Activated CD4-positive, CD25-positive, alpha-beta regulatory T cell treated with anti-CD3 and anti-CD28 coated beads, Interleukin-2, amount 50 U/mL, for 24 hours (primary cell): ENCODE results near the gene DEFB131B.
A peak's percentile ranks its signal among the peaks of the same experiment; 100 is the strongest.
"Not testable (repeated sequence)": the region's sequence is repeated elsewhere in the genome, so short reads cannot be mapped to it uniquely, and the experiment has no call there.

Experiments used
- ATAC-seq, 2 donors: fragments of 150-1000 bp; cut with Tn5 transposase; one replicate each; pipeline ENCODE4 v1.10.0; 2021; ENCODE audit warnings: mild to moderate bottlenecking in 1 of 2, moderate library complexity in 1 of 2

Gene DEFB131B

DNA sequence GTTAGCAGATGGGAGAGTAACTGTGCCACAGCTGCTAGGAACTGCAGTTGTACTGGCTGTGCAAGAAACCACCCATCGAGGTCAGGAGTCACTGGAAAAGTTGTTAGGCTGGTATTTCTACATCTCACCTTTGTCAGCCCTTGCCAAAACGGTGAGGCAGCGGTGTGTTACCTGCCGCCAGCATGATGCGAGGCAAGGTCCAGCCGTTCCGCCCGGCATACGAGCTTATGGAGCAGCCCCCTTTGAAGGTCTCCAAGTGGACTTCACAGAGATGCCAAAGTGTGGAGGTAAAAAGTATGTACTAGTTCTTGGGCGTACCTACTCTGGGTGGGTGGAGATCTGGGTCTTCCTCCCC lies 33.7 kb downstream of the DEFB131B start:
- ATAC-seq, result not testable (repeated sequence)

DNA sequence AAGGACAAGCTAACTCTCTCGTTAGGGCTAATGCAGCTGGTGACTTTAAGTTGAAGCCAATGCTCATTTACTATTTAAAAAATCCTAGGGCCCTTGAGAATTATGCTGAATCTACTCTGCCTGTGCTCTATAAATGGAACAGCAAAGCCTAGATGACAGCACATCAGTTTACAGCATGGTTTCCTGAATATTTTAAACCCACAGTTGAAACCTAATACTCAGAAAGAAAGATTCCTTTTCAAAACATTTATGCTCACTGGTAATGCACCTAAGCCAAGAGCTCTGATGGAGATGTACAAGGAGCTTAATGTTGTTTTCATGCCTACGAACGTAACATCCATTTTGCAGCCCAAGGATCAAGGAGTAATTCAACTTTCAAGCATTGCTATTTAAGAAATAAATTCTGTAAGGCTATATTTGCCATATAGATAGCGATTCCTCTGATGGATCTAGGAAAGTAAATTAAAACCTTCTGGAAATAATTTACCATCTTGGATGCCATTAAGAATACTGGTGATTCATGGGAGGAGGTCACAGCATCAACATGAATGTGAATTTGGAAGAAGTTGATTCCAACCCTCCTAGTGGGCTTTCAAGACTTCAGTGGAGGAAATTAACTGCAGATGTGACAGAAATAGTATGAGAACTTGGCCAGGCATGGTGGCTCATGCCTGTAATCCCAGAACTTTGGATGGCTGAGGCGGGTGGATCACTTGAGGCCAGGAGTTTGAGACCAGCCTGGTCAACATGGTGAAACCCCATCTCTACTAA lies 35.7 kb downstream of the DEFB131B start:
- no peak for ATAC-seq

DNA sequence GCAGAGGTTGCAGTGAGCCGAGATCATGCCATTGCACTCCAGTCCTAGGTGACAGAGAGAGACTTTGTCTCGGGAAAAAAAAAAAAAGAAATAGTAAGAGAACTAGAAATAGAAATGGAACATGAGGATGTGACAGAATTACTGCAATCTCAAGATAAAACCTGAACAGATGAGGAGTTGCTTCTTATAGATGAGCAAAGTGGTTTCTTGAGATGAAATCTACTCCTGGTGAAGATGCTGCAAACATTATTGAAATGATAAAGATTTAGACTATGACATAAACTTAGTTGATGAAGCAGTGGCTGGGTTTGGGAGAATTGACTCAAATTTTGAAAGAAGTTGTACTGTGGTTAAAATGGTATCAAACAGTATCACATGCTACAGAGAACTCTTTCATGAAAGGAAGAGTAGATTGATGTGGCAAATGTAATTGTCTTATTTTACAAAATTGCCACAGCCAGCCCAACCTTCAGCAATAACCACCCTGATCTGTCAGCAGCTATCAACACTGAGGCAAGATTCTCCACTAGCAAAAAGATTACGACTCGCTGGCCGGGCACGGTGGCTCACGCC lies 36.5 kb downstream of the DEFB131B start:
- peak in 1 of 2 donors; percentile 56 for ATAC-seq

DNA sequence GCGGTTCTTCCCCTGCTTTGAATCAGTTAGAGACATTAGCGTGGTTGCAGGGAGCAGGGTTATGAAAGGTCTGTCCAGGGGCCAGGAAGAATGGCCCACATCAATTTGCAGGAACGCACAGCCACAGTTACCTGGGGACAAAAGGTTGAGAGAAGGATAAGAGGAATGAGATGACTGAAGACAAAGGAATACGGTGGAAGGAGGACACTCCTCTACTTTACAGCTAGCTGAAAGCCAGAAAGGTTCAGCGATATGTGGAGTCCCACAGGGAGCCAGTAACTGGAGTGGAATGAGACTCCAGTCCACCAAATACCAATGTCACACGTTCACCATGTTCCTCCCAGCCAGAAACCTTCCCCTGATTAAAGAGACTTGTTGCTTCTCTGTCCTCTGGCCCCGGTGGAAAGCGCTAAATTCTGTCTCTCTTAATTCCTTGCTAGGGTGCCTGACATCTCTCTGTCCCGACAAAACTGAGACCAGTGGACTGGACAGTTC lies 39.4 kb downstream of the DEFB131B start:
- no peak for ATAC-seq

DNA sequence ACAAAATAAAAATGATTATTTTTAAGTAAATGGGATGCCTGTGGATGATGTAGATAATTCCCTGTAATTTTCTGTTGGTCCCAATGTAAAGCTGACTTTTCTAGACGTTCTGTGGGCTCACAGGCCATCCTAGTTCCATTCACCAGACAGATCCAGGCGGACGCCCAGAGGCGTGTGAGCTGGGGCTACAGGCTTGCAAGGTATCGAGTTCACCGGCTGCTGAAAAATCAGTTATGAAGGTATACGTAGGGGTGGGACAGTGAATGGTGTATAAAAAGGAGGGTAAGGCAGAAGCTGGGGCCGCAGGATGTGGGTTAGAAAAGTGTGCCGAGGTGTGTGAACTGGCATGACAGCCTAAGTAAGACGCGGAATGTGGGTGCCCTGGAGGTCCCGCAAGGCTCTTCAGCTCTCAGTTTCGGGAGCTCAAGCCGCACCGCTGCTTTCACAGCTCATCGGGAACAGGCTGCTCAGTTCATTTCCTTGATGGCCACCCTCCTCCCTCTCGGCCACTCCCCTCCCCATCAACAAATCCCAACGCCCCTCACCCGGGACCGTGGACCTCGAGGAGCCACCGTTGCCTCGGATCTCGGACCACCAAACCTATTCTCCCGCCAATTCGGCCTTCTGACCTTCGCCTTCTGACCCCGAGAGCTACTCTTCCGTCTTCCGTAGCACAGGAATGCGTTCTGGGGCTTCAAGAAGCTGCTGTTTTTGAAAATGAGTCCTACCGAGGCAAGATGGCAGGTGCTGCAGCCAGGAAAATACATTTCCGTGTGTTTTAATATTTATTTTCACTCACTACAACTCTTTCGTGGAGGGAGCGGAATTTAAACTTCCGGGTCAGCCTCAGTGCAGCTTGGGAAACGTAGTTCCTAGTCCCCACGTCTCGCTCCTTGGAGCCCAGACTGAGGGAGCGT lies 49.8 kb downstream of the DEFB131B start, which contains the start of gene XNDC1N:
XNDC1N (minus strand) TSS at position 775 of the 917 bp plus-strand sequence. CDS start 5,241 bp downstream, outside the sequence.
- ATAC-seq, result peak; percentile 82 to 83

DNA sequence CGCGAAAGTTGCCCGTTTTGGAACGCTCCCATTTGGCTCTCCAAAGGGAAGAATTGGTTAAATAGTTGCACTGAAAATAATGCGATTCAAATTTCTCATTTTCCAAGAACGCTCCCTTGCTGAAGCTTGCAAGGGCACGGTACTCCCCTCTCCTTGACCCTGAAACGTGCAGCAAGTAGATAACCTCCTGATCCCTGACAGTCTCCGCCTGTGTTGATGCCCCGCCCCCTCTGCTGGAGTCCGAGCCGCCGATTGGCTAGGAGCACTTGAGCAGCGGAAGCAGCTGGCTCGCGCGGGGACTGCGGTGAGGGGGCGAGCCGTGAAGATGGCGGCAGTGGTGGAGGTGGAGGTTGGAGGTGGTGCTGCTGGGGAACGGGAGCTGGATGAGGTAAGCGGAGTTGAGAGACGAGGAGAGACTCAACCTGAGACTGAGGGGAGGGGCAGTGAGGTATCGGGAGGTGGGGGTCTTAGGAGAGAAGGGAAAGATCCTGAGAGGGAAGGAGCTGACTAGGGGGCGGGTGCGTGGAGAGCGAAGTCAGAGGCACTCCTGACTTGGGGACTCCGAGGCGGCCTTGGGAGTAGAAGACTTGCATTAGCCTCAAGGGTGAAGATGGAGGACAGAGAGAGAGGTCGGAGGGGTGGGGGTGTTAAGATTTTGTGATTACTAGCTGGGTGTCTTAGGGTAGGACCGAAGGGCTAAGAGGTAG lies 50.6 kb downstream of the DEFB131B start, which contains the start of gene RNF121:
RNF121 (plus strand) TSS at position 310 of the 707 bp plus-strand sequence; CDS start at position 326, 16 bp downstream.
- ATAC-seq, result peak; percentile 92 to 95

DNA sequence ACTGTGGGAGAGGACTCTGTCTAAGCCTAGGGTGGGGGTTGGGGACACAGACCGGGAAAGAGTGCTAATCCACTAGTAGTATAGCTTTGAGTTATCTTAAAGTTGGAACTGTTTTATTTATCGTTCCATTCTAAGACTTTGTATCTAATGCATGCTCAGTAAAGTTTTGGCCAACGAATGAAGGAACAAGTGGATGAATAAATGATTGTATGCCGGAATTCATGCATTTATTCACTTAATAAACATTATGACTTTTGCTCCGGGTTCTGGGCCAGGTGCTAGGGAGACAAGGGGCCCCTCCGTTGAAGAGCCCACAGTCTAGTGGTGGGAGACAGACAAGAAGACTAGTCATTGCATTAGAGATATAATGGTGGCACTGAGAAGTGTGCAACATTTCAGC lies 51.2 kb downstream of the DEFB131B start:
- no peak for ATAC-seq

DNA sequence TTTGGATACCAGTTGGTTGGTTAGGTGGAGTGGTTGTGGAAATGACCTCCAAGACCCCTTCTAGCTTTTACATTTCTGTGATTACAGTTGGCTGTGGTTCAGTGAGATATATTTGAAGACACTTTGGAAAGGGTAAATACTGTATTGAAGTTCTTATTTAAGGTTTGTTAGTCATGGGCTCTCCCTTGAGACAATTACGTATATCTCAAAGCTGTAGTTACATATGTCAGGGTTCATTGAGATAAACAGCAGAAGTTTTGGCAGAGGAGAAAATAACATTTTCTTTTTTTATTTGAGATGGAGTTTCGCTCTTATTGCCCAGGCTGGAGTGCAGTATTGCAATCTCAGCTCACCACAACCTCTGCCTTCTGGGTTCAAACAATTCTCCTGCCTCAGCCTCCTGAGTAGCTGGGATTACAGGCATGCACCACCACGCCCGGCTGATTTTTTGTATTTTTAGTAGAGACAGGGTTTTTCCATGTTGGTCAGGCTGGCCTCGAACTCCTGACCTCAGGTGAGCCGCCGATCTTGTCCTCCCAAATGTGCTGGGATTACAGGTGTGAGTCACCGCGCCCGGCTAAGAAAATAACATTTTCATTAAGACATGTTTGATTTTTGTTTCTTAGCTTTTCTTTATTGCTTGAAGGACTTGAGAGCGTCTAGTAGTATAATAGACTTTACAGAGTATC lies 52.4 kb downstream of the DEFB131B start:
- ATAC-seq, result no peak

DNA sequence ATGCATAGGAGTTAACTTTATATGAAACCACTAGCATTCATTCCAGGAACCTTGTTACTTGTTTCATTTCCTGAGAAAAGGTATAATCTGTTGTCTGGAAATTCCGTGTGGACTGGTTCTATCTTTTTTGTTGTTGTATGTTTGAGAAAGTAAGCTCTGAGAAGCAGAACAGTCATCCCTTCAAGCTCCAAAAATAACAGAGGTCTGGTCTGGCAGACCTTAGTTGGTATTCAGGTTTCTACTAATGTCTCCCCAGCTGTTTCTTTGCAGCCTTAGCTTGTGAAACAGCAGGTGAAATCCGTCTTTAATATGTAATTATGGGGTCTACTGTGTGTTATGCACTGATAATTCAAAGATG lies 53.0 kb downstream of the DEFB131B start:
- peak; percentile 5 to 6 for ATAC-seq

DNA sequence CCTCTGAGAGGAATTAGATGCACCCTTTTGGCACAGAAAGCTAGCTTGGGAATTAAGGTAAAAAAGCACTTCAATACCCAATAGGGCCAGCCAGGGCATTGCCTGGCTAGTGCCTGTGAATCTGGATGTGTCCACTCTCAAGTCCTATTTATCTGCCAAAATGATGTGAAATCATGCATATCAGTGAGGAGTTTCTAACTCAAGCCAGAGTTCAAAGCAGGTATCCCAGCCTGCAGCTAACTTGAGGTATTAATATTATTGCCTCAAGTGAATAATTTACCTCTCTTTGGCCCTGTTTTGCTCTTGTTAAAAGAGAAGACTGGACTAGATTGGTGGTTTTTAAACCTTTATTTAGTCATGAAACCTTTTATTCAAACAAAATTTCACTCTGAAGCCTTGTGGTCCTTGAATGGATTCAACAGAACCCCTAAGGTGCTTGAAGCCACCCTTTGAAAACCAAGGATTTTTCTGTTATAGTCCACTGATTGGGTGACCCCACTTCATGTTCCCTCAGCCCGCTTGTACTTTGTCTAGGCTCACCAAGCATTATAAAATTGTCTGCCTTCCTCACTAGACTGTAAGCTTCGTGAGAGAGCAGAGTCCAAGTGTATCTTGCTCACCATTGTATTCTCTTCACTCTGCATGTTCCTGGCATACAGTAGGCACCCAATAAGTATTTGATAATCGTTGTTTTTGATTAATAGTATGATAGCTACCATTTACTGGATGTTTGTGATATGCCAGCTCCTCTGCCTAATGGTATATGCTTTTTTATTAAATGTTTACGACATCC lies 55.1 kb downstream of the DEFB131B start:
- no peak for ATAC-seq
